Panc1 (cell line): ENCODE data around the gene ORM1. TPM values are rescaled to one million over a fixed set of nuclear protein-coding genes. Genes with fewer than 3 reads are reported as not detected.

Experiments used
- ATAC-seq: fragments of 200-7000 bp; cut with Tn5 transposase; 2 replicates; pipeline ENCODE4 v1.9.1; 2020; ENCODE audit warnings: mild to moderate bottlenecking, moderate library complexity
- BruUV-seq: library from RNA; stranded (reverse); fragments of 400-500 nt; replicated peaks from 2 replicates; lab custom pipeline; 2021; lab: Mats Ljungman, UMichigan
- CTCF ChIA-PET: fragments of 300-600 bp; sonication (Branson Sonifier 250); formaldehyde crosslinking; loops from one replicate; lab custom pipeline; 2022; ENCODE audit warnings: antibody characterized with exemption; lab: Charles Lee
- POLR2A ChIA-PET: fragments of 300-600 bp; sonication (Branson Sonifier 250); formaldehyde crosslinking; loops from one replicate; lab custom pipeline; 2022; ENCODE audit warnings: antibody characterized with exemption; lab: Charles Lee
- DNase-seq: peaks from one replicate; pipeline ENCODE4 v3.0.0-alpha.2; 2010; ENCODE audit warnings: low read depth, low spot score
- H3K27ac ChIP-seq: 2 replicates; pipeline ENCODE4 v1.5.1; 2011; ENCODE audit warnings: mild to moderate bottlenecking, low read length, inconsistent platforms
- H3K27me3 ChIP-seq: fragments of 200-500 bp; sonication (Bioruptor generic); 2 replicates; pipeline ENCODE4 v1.6.0; 2014; ENCODE audit warnings: low read length, inconsistent platforms; ENCODE audit not compliant: control insufficient read depth, insufficient read depth
- H3K36me3 ChIP-seq: fragments of 200-500 bp; sonication (Bioruptor generic); 2 replicates; pipeline ENCODE4 v1.5.1; 2014; ENCODE audit warnings: inconsistent platforms, mild to moderate bottlenecking, low read length, moderate library complexity; ENCODE audit not compliant: control insufficient read depth, insufficient read depth
- H3K4me1 ChIP-seq: 2 replicates; pipeline ENCODE4 v1.5.1; 2011; ENCODE audit warnings: inconsistent platforms, mild to moderate bottlenecking, low read length, moderate library complexity; ENCODE audit not compliant: control insufficient read depth, insufficient read depth
- H3K4me3 ChIP-seq, 2 experiments: 2 replicates each; pipeline ENCODE4 v1.5.1; 2011 to 2012; ENCODE audit warnings: low read depth in 2 of 2, low read length in 2 of 2, mild to moderate bottlenecking in 2 of 2, inconsistent platforms in 1 of 2, moderate library complexity in 1 of 2
- H3K9me3 ChIP-seq: fragments of 200-500 bp; sonication (Bioruptor generic); 2 replicates; pipeline ENCODE4 v1.5.1; 2014; ENCODE audit warnings: low read depth, mild to moderate bottlenecking, inconsistent platforms, low read length, moderate library complexity; ENCODE audit not compliant: control insufficient read depth, insufficient read depth
- POLR2AphosphoS5 ChIP-seq: IDR thresholded peaks from 2 replicates; pipeline ENCODE4 v1.6.1; 2012; ENCODE audit warnings: mild to moderate bottlenecking, low read depth, low read length, moderate library complexity
- SIN3A ChIP-seq: IDR thresholded peaks from 2 replicates; pipeline ENCODE4 v1.6.1; 2012; ENCODE audit warnings: low read depth, mild to moderate bottlenecking, low read length, moderate library complexity, borderline replicate concordance; ENCODE audit not compliant: insufficient read depth
- TCF7L2 ChIP-seq: IDR thresholded peaks from 2 replicates; pipeline ENCODE4 v1.6.1; 2011; ENCODE audit warnings: mild to moderate bottlenecking, low read depth, low read length, inconsistent platforms
- in situ Hi-C: cut with HindIII; loops from 2 replicates; pipeline ENCODE4 v1.10.0; 2016; ENCODE audit warnings: low sequenced_read_pairs, low pct_unique_long_range_greater_than_20kb
- intact Hi-C: fragments of 100-400 bp; cut with micrococcal nuclease; formaldehyde crosslinking; loops from one replicate; pipeline ENCODE4 v1.10.0; 2022; ENCODE audit not compliant: unreplicated experiment
- total RNA-seq: library from RNA; stranded (reverse); gene quantifications from one replicate; pipeline ENCODE4 v1.2.1, GENCODE V29; 2021; ENCODE audit not compliant: unreplicated experiment
- TF ChIP-seq, protein P1 (sequence below): fragments of 450-650 bp; IDR thresholded peaks from 2 replicates; pipeline ENCODE4 v1.5.1; 2017; ENCODE audit warnings: mild to moderate bottlenecking
- TF ChIP-seq, protein P2 (sequence below), 2 experiments: IDR thresholded peaks; 2 replicates each; pipeline ENCODE4 v1.6.1; 2011 to 2012; ENCODE audit warnings: low read depth in 2 of 2, control low read depth in 1 of 2, low read length in 1 of 2, mild to moderate bottlenecking in 1 of 2, moderate library complexity in 1 of 2; ENCODE audit not compliant: insufficient read depth in 1 of 2

The ORM1 gene
- total RNA-seq, 1 experiment from 2014 or later = 3.5 TPM

DNA sequence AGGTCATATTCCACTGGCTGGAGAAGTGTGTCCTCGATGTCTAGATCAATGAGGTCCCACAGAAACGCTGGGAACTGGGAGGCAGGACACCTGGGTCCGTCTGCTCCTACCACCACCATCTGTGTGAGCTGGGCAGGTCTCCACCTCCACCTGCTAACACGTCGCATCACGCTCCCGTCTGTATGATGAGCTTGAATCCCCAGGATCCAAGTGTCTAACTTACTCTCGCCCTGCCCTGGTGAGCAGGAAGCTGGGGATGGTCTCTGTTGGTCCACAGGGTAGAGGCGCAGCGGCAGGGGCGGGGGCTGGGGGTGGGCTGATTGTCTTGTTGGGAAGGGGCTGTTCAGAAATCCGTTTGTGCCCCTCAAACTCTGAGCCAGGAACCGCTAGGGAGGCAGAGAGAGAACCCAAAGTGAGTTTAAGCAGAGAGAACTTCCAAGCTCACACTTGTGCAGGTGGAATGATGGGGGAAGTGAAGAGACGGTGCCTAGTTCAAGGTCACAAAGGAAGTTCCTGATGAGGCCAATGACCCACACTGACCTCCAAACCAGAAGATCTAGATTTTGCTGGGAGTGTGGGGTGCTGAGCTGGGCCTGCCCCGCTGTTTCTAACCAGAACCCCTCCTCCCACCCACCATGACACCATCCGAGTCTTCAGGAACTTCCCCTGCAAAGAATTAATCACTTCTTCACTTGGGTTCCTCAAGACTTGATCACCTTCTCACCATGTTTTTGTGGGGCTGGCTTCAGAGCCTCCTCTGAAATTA, 27.9 kb downstream of the ORM1 start:
- Histone ChIP-seq H3K27me3 (no peaks in the 10 kb centered on the region), H3K36me3 (no peaks in the 10 kb centered on the region), H3K4me1 (no peaks in the 10 kb centered on the region), H3K27ac (no peak overlapping the region), H3K4me3 (no peak overlapping the region), H3K9me3 (no peaks in the 10 kb centered on the region)
- TF ChIP-seq TCF7L2 (no peak), SIN3A (no peak), POLR2AphosphoS5 (no peak)
- TF ChIP-seq, protein P1, sequence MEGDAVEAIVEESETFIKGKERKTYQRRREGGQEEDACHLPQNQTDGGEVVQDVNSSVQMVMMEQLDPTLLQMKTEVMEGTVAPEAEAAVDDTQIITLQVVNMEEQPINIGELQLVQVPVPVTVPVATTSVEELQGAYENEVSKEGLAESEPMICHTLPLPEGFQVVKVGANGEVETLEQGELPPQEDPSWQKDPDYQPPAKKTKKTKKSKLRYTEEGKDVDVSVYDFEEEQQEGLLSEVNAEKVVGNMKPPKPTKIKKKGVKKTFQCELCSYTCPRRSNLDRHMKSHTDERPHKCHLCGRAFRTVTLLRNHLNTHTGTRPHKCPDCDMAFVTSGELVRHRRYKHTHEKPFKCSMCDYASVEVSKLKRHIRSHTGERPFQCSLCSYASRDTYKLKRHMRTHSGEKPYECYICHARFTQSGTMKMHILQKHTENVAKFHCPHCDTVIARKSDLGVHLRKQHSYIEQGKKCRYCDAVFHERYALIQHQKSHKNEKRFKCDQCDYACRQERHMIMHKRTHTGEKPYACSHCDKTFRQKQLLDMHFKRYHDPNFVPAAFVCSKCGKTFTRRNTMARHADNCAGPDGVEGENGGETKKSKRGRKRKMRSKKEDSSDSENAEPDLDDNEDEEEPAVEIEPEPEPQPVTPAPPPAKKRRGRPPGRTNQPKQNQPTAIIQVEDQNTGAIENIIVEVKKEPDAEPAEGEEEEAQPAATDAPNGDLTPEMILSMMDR = no peak
- TF ChIP-seq, protein P2, sequence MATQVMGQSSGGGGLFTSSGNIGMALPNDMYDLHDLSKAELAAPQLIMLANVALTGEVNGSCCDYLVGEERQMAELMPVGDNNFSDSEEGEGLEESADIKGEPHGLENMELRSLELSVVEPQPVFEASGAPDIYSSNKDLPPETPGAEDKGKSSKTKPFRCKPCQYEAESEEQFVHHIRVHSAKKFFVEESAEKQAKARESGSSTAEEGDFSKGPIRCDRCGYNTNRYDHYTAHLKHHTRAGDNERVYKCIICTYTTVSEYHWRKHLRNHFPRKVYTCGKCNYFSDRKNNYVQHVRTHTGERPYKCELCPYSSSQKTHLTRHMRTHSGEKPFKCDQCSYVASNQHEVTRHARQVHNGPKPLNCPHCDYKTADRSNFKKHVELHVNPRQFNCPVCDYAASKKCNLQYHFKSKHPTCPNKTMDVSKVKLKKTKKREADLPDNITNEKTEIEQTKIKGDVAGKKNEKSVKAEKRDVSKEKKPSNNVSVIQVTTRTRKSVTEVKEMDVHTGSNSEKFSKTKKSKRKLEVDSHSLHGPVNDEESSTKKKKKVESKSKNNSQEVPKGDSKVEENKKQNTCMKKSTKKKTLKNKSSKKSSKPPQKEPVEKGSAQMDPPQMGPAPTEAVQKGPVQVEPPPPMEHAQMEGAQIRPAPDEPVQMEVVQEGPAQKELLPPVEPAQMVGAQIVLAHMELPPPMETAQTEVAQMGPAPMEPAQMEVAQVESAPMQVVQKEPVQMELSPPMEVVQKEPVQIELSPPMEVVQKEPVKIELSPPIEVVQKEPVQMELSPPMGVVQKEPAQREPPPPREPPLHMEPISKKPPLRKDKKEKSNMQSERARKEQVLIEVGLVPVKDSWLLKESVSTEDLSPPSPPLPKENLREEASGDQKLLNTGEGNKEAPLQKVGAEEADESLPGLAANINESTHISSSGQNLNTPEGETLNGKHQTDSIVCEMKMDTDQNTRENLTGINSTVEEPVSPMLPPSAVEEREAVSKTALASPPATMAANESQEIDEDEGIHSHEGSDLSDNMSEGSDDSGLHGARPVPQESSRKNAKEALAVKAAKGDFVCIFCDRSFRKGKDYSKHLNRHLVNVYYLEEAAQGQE (IDR thresholded peaks at IDR 0.05; ENCODE audit: insufficient read depth in 1 of 2, low read depth in 2 of 2, low read length in 1 of 2) = no peak
- in situ Hi-C loops = no loop called here
- ATAC-seq (no peak), DNase-seq (no peak)
- BruUV-seq = no TSS peak
- ChIA-PET POLR2A (interaction anchor here (0.6 kb wide), 1 partner anchor 44 kb away, joined by 4 read pairs; no protein-coding TSS in a partner anchor), CTCF (no interaction called here)
- intact Hi-C loops = no loop called here

DNA sequence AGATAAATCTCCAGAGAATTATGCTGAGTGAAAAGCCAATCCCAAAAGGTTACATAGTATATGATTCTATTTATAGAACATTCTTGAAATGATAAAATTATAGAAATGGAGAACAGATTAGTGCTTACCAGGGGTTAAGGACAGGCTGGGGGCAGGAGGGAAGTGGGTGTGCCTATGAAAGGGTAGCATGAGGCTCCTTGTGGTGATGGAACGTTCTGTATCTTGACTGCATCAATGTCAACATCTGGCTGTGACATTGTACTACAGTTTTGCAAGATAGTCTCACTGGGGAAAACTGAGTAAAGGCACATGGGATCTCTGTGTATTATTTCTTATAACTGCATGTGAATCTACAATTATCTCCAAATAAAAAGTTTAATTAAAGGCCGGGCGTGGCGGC, 29.0 kb downstream of the ORM1 start:
- TF ChIP-seq TCF7L2 = no peak
- no peak for TF ChIP-seq POLR2AphosphoS5
- TF ChIP-seq, protein P1 = no peak
- TF ChIP-seq, protein P2 (IDR thresholded peaks at IDR 0.05; ENCODE audit: insufficient read depth in 1 of 2, low read depth in 2 of 2, low read length in 1 of 2) = no peak
- no peak for TF ChIP-seq SIN3A
- no peaks in the 10 kb centered on the region for H3K27me3 ChIP-seq
- no peak overlapping the region for H3K27ac ChIP-seq
- DNase-seq (no peak), ATAC-seq (no peak)
- H3K36me3 ChIP-seq = no peaks in the 10 kb centered on the region
- BruUV-seq = no TSS peak
- no peaks in the 10 kb centered on the region for H3K4me1 ChIP-seq
- CTCF ChIA-PET = interaction anchor here (0.6 kb wide), 1 partner anchor 17 kb away, joined by 4 read pairs; no protein-coding TSS in a partner anchor
- intact Hi-C loops (no loop called here), in situ Hi-C loops (no loop called here)
- POLR2A ChIA-PET = no interaction called here
- no peaks in the 10 kb centered on the region for H3K9me3 ChIP-seq
- no peak overlapping the region for H3K4me3 ChIP-seq
